Nucleus accumbens (tissue), 56 donors: ENCODE measurements around the gene BST1.

ENCODE experiments used
- DNase-seq, 56 donors: peaks; one replicate each; lab custom pipeline; 2025; lab: John Stamatoyannopoulos, UW

Gene BST1

GRCh38 chr4:15675356-15675755 is 27.5 kb upstream of the BST1 start:
- no peak for DNase-seq

- DNase-seq: no peak
These were observed 26.8 kb upstream of the BST1 start for GRCh38 chr4:15676039-15676438.

- DNase-seq: no peak
These were observed 26.0 kb upstream of the BST1 start for GRCh38 chr4:15676899-15677298.

DNA sequence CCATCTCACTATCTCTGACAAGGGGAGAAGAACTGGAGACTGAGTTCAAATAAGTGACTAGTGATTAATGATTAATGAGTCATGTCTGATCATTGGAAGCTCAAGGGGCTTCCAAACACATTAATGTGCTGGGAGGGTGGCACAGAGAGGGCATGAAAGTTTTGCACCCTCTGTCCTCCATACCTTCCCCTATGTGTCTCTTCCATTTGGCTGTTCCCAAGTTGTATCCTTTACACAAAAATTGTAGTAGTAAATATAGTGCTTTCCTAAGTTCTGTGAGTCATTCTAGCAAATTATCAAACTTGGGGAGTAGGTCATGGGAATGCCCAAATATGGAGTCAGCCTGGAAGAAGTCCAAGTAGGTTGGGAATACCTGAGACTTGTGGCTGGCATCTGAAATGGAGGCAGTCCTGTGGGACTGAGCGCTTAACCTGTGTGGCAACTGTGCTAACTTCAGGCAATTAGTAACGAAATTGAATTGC is 25.3 kb upstream of the BST1 start:
- DNase-seq: no peak

DNA sequence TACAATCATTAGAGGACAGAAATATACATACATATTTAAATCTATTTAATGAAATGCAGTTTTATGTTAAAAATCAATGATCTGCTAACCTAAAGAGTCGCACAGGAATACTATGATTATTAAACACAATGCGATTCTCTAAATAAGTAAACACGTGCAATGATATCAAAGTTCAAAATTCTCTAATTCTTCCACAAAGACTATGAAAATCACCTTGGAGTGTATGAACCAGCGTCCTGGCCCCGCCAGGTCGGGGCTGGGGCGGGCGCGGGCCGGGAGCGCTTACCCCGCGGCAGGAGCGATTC is 21.8 kb upstream of the BST1 start:
- DNase-seq: no peak

- DNase-seq: peak; percentile 85 to 100 (median 98)
These were observed 21.3 kb upstream of the BST1 start, which contains the start of gene FAM200B for GRCh38 chr4:15681372-15682241. Gene FAM200B (plus strand): TSS chr4:15681827. CDS start chr4:15686978, 5,151 bp downstream.

DNA sequence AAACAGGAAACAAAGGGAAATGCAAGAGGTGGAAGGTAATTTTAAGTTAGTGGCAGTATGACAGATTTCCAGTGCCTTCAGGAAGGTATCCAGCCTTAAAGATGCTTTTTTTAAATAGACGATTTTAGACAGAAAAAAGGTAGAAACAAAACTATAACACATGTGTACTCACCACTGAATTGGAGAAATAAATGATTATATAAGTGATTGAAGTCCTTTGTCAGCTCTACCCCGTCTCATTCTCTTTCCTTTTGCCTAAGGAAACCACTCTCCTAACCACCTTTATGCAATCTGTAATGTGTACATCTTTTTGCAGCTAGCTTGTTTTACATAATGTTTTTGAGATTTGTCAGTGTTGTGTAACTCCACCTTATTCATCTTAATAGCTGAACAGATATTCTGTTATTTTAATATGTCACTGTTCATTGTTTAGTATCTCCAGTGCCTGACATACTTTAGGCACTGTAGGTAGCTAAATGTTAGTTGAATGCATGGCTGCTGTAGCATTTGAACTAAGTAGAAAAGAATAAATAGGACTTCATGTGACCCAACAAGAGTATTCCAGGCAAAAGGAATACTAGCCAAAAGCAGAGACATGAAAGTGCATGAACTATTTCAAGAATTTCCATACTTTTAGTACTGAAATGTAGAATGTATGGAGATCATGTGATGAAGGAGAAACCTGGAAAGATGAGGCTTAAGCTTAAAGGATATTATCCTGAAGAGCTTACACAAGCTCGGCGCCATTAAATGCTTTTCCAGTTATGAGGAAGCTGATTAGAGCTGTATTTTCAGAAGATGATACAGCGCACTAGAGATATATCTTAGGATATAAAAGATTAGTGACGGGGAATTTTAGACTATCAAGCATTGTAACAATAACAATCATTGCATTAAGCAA is 20.4 kb upstream of the BST1 start:
- DNase-seq: no peak

GRCh38 chr4:15683143-15683495 is 19.7 kb upstream of the BST1 start:
- no peak for DNase-seq

- no peak for DNase-seq
These were observed 18.4 kb upstream of the BST1 start for GRCh38 chr4:15684498-15684897.

GRCh38 chr4:15688051-15688450 is 14.8 kb upstream of the BST1 start:
- no peak for DNase-seq

- DNase-seq: no peak
These were observed 13.3 kb upstream of the BST1 start for GRCh38 chr4:15689540-15689939.

GRCh38 chr4:15690020-15690809 is 12.7 kb upstream of the BST1 start:
- no peak for DNase-seq

GRCh38 chr4:15691346-15692135 is 11.3 kb upstream of the BST1 start:
- DNase-seq: peak in 7 of 56 donors; percentile 1 to 54 (median 9)

GRCh38 chr4:15692602-15693001 is 10.3 kb upstream of the BST1 start:
- no peak for DNase-seq

DNA sequence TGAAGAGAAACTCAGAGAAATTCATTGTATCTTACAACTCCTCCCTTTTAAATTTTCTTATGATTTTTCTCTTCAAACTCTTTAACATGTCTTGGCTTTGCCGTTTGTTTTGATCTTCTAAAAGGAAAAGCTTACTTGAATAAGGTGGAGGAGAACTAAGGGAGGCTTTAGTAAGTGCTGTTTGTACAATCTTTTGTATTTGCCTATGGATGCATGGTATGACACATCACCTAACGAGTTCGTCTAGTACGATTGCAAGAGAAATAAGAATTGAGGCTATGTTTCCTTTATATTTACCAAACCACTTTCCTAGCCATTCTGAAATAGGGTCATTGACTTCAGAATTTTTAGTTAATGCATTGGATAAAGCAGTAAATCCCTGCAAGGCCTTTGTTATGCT is 8.4 kb upstream of the BST1 start:
- DNase-seq: no peak

GRCh38 chr4:15695240-15695699 is 7.6 kb upstream of the BST1 start:
- no peak for DNase-seq

GRCh38 chr4:15695729-15696128 is 7.1 kb upstream of the BST1 start:
- DNase-seq: no peak

DNA sequence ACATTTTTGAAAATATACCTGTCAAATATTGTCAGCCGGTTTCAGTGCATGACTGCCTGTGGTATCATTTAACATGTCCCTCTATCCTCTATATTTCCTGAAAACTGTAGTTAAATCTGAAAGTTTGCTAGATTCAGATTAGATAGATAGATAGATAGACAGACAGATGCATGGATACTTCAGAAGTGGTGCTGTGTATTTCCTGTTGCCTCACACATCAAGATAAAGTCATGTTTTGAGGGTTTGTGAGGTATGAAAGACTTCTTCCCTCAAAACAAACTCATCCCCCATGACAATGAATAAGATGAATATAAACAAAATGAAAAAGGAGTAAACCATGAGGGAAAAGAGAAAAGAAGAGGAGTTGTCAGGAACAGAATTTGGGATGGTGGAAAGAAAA is 6.0 kb upstream of the BST1 start:
- no peak for DNase-seq

GRCh38 chr4:15703439-15703838 is 574 bp downstream of the BST1 start:
- no peak for DNase-seq

DNA sequence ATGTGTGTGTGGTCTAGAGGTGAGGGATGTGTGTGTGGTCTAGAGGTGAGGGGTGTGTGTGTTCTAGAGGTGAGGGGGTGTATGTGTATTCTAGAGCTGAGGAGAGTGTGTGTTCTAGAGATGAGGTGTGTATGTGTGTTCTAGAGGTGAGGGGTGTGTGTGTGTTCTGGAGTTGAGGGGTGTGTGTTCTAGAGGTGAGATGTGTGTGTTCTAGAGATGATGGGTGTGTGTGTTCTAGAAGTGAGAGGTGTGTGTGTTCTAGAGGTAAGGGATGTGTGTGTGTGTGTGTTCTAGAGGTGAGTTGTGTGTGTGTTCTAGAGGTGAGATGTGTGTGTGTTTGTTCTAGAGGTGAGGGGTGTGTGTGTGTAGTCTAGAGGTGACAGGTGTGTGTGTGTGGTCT is 1.3 kb downstream of the BST1 start:
- DNase-seq: no peak
